Measurements from ENCODE around the gene ABLIM1.
A peak's percentile ranks its signal among the peaks of the same experiment; 100 is the strongest.

ABLIM1 gene

GRCh38 chr10:114399576-114399975 lies 258.5 kb downstream of the ABLIM1 start:
- Histone ChIP-seq H3K36me3 (ENCODE audit: control insufficient read depth in 2 of 2, insufficient read depth in 2 of 2, low read length in 2 of 2) (peaks cover 0 to 4% of the 10 kb centered on the region in 2 donors), H3K4me3 (ENCODE audit: low read length in 2 of 2) (no peak overlapping the region), H3K27me3 (ENCODE audit: control insufficient read depth in 2 of 2, insufficient read depth in 2 of 2, low read length in 2 of 2) (peaks cover 0 to 3% of the 10 kb centered on the region in 2 donors), H3K9ac (ENCODE audit: low read depth in 1 of 2, low read length in 2 of 2) (no peak overlapping the region), H3K27ac (ENCODE audit: low read depth in 2 of 2, low read length in 2 of 2) (no peak overlapping the region), H3K4me1 (ENCODE audit: control insufficient read depth in 2 of 2, insufficient read depth in 2 of 2, low read length in 2 of 2) (peaks cover 7 to 12% of the 10 kb centered on the region in 2 donors), H3K9me3 (ENCODE audit: control insufficient read depth in 2 of 2, low read length in 2 of 2) (no peaks in the 10 kb centered on the region)

- Histone ChIP-seq H3K4me1 (ENCODE audit: control insufficient read depth in 2 of 2, insufficient read depth in 2 of 2, low read length in 2 of 2) (peaks cover 5 to 10% of the 10 kb centered on the region in 2 donors), H3K27ac (ENCODE audit: low read depth in 2 of 2, low read length in 2 of 2) (no peak overlapping the region)
Measured at GRCh38 chr10:114398587-114399331, 259.3 kb downstream of the ABLIM1 start.

GRCh38 chr10:114397651-114398145 lies 260.4 kb downstream of the ABLIM1 start:
- peaks cover 0 to 9% of the 10 kb centered on the region in 2 donors for H3K4me1 ChIP-seq (ENCODE audit: control insufficient read depth in 2 of 2, insufficient read depth in 2 of 2, low read length in 2 of 2)
- peak overlapping the region in 1 of 2 donors; percentile 17 for H3K4me3 ChIP-seq (ENCODE audit: low read length in 2 of 2)
- peaks cover 0 to 4% of the 10 kb centered on the region in 2 donors for H3K36me3 ChIP-seq (ENCODE audit: control insufficient read depth in 2 of 2, insufficient read depth in 2 of 2, low read length in 2 of 2)
- peak overlapping the region; percentile 31 to 43 for H3K27ac ChIP-seq (ENCODE audit: low read depth in 2 of 2, low read length in 2 of 2)
- H3K9me3 ChIP-seq (ENCODE audit: control insufficient read depth in 2 of 2, low read length in 2 of 2), result no peaks in the 10 kb centered on the region
- H3K9ac ChIP-seq (ENCODE audit: low read depth in 1 of 2, low read length in 2 of 2), result no peak overlapping the region
- H3K27me3 ChIP-seq (ENCODE audit: control insufficient read depth in 2 of 2, insufficient read depth in 2 of 2, low read length in 2 of 2), result peaks cover 0 to under 1% of the 10 kb centered on the region in 2 donors

More at GRCh38 chr10:114398587-114399331, 259.3 kb downstream of the ABLIM1 start:
- Histone ChIP-seq H3K27me3 (ENCODE audit: control insufficient read depth in 2 of 2, insufficient read depth in 2 of 2, low read length in 2 of 2) (peaks cover 0 to 3% of the 10 kb centered on the region in 2 donors), H3K9me3 (ENCODE audit: control insufficient read depth in 2 of 2, low read length in 2 of 2) (no peaks in the 10 kb centered on the region), H3K36me3 (ENCODE audit: control insufficient read depth in 2 of 2, insufficient read depth in 2 of 2, low read length in 2 of 2) (peaks cover 0 to 4% of the 10 kb centered on the region in 2 donors), H3K4me3 (ENCODE audit: low read length in 2 of 2) (no peak overlapping the region), H3K9ac (ENCODE audit: low read depth in 1 of 2, low read length in 2 of 2) (no peak overlapping the region)

GRCh38 chr10:114396464-114396863 lies 261.6 kb downstream of the ABLIM1 start:
- no peak overlapping the region for H3K4me3 ChIP-seq (ENCODE audit: low read length in 2 of 2)
- H3K27ac ChIP-seq (ENCODE audit: low read depth in 2 of 2, low read length in 2 of 2), result no peak overlapping the region
- H3K9ac ChIP-seq (ENCODE audit: low read depth in 1 of 2, low read length in 2 of 2), result no peak overlapping the region
- no peaks in the 10 kb centered on the region for H3K9me3 ChIP-seq (ENCODE audit: control insufficient read depth in 2 of 2, low read length in 2 of 2)
- no peaks in the 10 kb centered on the region for H3K27me3 ChIP-seq (ENCODE audit: control insufficient read depth in 2 of 2, insufficient read depth in 2 of 2, low read length in 2 of 2)
- H3K36me3 ChIP-seq (ENCODE audit: control insufficient read depth in 2 of 2, insufficient read depth in 2 of 2, low read length in 2 of 2), result peaks cover 0 to 4% of the 10 kb centered on the region in 2 donors
- peaks cover 0 to 9% of the 10 kb centered on the region in 2 donors for H3K4me1 ChIP-seq (ENCODE audit: control insufficient read depth in 2 of 2, insufficient read depth in 2 of 2, low read length in 2 of 2)

- Histone ChIP-seq H3K27ac (ENCODE audit: low read depth in 2 of 2, low read length in 2 of 2) (no peak overlapping the region), H3K27me3 (ENCODE audit: control insufficient read depth in 2 of 2, insufficient read depth in 2 of 2, low read length in 2 of 2) (no peaks in the 10 kb centered on the region), H3K9me3 (ENCODE audit: control insufficient read depth in 2 of 2, low read length in 2 of 2) (no peaks in the 10 kb centered on the region), H3K4me1 (ENCODE audit: control insufficient read depth in 2 of 2, insufficient read depth in 2 of 2, low read length in 2 of 2) (peaks cover 0 to 6% of the 10 kb centered on the region in 2 donors), H3K4me3 (ENCODE audit: low read length in 2 of 2) (no peak overlapping the region), H3K9ac (ENCODE audit: low read depth in 1 of 2, low read length in 2 of 2) (no peak overlapping the region), H3K36me3 (ENCODE audit: control insufficient read depth in 2 of 2, insufficient read depth in 2 of 2, low read length in 2 of 2) (peaks cover 0 to 4% of the 10 kb centered on the region in 2 donors)
Measured at GRCh38 chr10:114395366-114396022, 262.6 kb downstream of the ABLIM1 start.

GRCh38 chr10:114394531-114394930 lies 263.5 kb downstream of the ABLIM1 start:
- no peak overlapping the region for H3K4me3 ChIP-seq (ENCODE audit: low read length in 2 of 2)
- H3K27ac ChIP-seq (ENCODE audit: low read depth in 2 of 2, low read length in 2 of 2), result no peak overlapping the region
- peaks cover 0 to 4% of the 10 kb centered on the region in 2 donors for H3K36me3 ChIP-seq (ENCODE audit: control insufficient read depth in 2 of 2, insufficient read depth in 2 of 2, low read length in 2 of 2)
- no peaks in the 10 kb centered on the region for H3K9me3 ChIP-seq (ENCODE audit: control insufficient read depth in 2 of 2, low read length in 2 of 2)
- no peaks in the 10 kb centered on the region for H3K27me3 ChIP-seq (ENCODE audit: control insufficient read depth in 2 of 2, insufficient read depth in 2 of 2, low read length in 2 of 2)
- H3K9ac ChIP-seq (ENCODE audit: low read depth in 1 of 2, low read length in 2 of 2), result no peak overlapping the region
- H3K4me1 ChIP-seq (ENCODE audit: control insufficient read depth in 2 of 2, insufficient read depth in 2 of 2, low read length in 2 of 2), result peaks cover 0 to 3% of the 10 kb centered on the region in 2 donors

GRCh38 chr10:114393886-114394285 lies 264.2 kb downstream of the ABLIM1 start:
- H3K4me3 ChIP-seq (ENCODE audit: low read length in 2 of 2), result no peak overlapping the region
- H3K9ac ChIP-seq (ENCODE audit: low read depth in 1 of 2, low read length in 2 of 2), result no peak overlapping the region

GRCh38 chr10:114393482-114393881 lies 264.6 kb downstream of the ABLIM1 start:
- Histone ChIP-seq H3K9me3 (ENCODE audit: control insufficient read depth in 2 of 2, low read length in 2 of 2) (no peaks in the 10 kb centered on the region), H3K36me3 (ENCODE audit: control insufficient read depth in 2 of 2, insufficient read depth in 2 of 2, low read length in 2 of 2) (peaks cover 0 to under 1% of the 10 kb centered on the region in 2 donors), H3K9ac (ENCODE audit: low read depth in 1 of 2, low read length in 2 of 2) (no peak overlapping the region), H3K27ac (ENCODE audit: low read depth in 2 of 2, low read length in 2 of 2) (no peak overlapping the region), H3K4me3 (ENCODE audit: low read length in 2 of 2) (no peak overlapping the region), H3K27me3 (ENCODE audit: control insufficient read depth in 2 of 2, insufficient read depth in 2 of 2, low read length in 2 of 2) (no peaks in the 10 kb centered on the region), H3K4me1 (ENCODE audit: control insufficient read depth in 2 of 2, insufficient read depth in 2 of 2, low read length in 2 of 2) (peaks cover 0 to 3% of the 10 kb centered on the region in 2 donors)

More at GRCh38 chr10:114393886-114394285, 264.2 kb downstream of the ABLIM1 start:
- Histone ChIP-seq H3K36me3 (ENCODE audit: control insufficient read depth in 2 of 2, insufficient read depth in 2 of 2, low read length in 2 of 2) (peaks cover 0 to 4% of the 10 kb centered on the region in 2 donors), H3K4me1 (ENCODE audit: control insufficient read depth in 2 of 2, insufficient read depth in 2 of 2, low read length in 2 of 2) (peaks cover 0 to 3% of the 10 kb centered on the region in 2 donors), H3K27me3 (ENCODE audit: control insufficient read depth in 2 of 2, insufficient read depth in 2 of 2, low read length in 2 of 2) (no peaks in the 10 kb centered on the region), H3K27ac (ENCODE audit: low read depth in 2 of 2, low read length in 2 of 2) (no peak overlapping the region), H3K9me3 (ENCODE audit: control insufficient read depth in 2 of 2, low read length in 2 of 2) (no peaks in the 10 kb centered on the region)

- Histone ChIP-seq H3K4me3 (ENCODE audit: low read length in 2 of 2) (no peak overlapping the region), H3K27me3 (ENCODE audit: control insufficient read depth in 2 of 2, insufficient read depth in 2 of 2, low read length in 2 of 2) (no peaks in the 10 kb centered on the region), H3K36me3 (ENCODE audit: control insufficient read depth in 2 of 2, insufficient read depth in 2 of 2, low read length in 2 of 2) (no peaks in the 10 kb centered on the region), H3K9ac (ENCODE audit: low read depth in 1 of 2, low read length in 2 of 2) (no peak overlapping the region), H3K4me1 (ENCODE audit: control insufficient read depth in 2 of 2, insufficient read depth in 2 of 2, low read length in 2 of 2) (no peaks in the 10 kb centered on the region), H3K27ac (ENCODE audit: low read depth in 2 of 2, low read length in 2 of 2) (no peak overlapping the region), H3K9me3 (ENCODE audit: control insufficient read depth in 2 of 2, low read length in 2 of 2) (no peaks in the 10 kb centered on the region)
Measured at GRCh38 chr10:114392112-114392835, 265.8 kb downstream of the ABLIM1 start.

Data from mucosa of rectum (tissue), 2 donors.